Activated naive CD8-positive, alpha-beta T cell treated with anti-CD3 and anti-CD28 coated beads, Interleukin-2, amount 50 U/mL, for 24 hours (primary cell): ENCODE data around the gene C16orf96.
"Not testable (repeated sequence)": the region's sequence is repeated elsewhere in the genome, so short reads cannot be mapped to it uniquely, and the experiment has no call there.

Experiments used
- ATAC-seq: fragments of 150-1000 bp; cut with Tn5 transposase; one replicate; pipeline ENCODE4 v1.10.0; 2021
- DNase-seq: peaks from one replicate; pipeline ENCODE4 v3.0.0; 2021
- H3K27ac Mint-ChIP-seq: one replicate; pipeline ENCODE4 v1.8.0; 2021; ENCODE audit warnings: mild to moderate bottlenecking, mixed read lengths
- H3K27me3 Mint-ChIP-seq: one replicate; pipeline ENCODE4 v1.8.0; 2021; ENCODE audit warnings: mixed read lengths
- H3K36me3 Mint-ChIP-seq: one replicate; pipeline ENCODE4 v1.8.0; 2021; ENCODE audit warnings: low read depth, mixed read lengths
- H3K4me1 Mint-ChIP-seq: one replicate; pipeline ENCODE4 v1.8.0; 2021; ENCODE audit warnings: mixed read lengths
- H3K4me3 Mint-ChIP-seq: one replicate; pipeline ENCODE4 v1.8.0; 2021; ENCODE audit warnings: mild to moderate bottlenecking, moderate library complexity, mixed read lengths
- H3K9me3 Mint-ChIP-seq: one replicate; pipeline ENCODE4 v1.8.0; 2021; ENCODE audit warnings: mixed read lengths

The C16orf96 gene

GRCh38 chr16:4566144-4566543 is 10.0 kb downstream of the C16orf96 start:
- no peaks in the 10 kb centered on the region for H3K36me3 Mint-ChIP-seq
- no peaks in the 10 kb centered on the region for H3K9me3 Mint-ChIP-seq
- no peak overlapping the region for H3K4me3 Mint-ChIP-seq
- no peak overlapping the region for H3K27ac Mint-ChIP-seq
- no peak for ATAC-seq
- H3K4me1 Mint-ChIP-seq = no peaks in the 10 kb centered on the region
- no peaks in the 10 kb centered on the region for H3K27me3 Mint-ChIP-seq
- DNase-seq = no peak

GRCh38 chr16:4570086-4570485 is 13.9 kb downstream of the C16orf96 start:
- DNase-seq (no peak), ATAC-seq (no peak)
- Mint-ChIP-seq H3K27ac (no peak overlapping the region), H3K36me3 (no peaks in the 10 kb centered on the region), H3K4me1 (no peaks in the 10 kb centered on the region), H3K4me3 (no peak overlapping the region), H3K27me3 (no peaks in the 10 kb centered on the region), H3K9me3 (no peaks in the 10 kb centered on the region)

- Mint-ChIP-seq H3K27ac (no peak overlapping the region), H3K9me3 (no peaks in the 10 kb centered on the region), H3K4me1 (no peaks in the 10 kb centered on the region), H3K27me3 (no peaks in the 10 kb centered on the region), H3K4me3 (no peak overlapping the region), H3K36me3 (no peaks in the 10 kb centered on the region)
- DNase-seq (no peak), ATAC-seq (no peak)
These were observed 14.7 kb downstream of the C16orf96 start for GRCh38 chr16:4570688-4571321.

- Mint-ChIP-seq H3K27me3 (no peaks in the 10 kb centered on the region), H3K27ac (no peak overlapping the region), H3K36me3 (no peaks in the 10 kb centered on the region)
These were observed 16.6 kb downstream of the C16orf96 start for GRCh38 chr16:4572715-4573114.

GRCh38 chr16:4573926-4574325 is 17.8 kb downstream of the C16orf96 start:
- H3K27ac Mint-ChIP-seq, H3K36me3 Mint-ChIP-seq, H3K4me1 Mint-ChIP-seq, H3K9me3 Mint-ChIP-seq, DNase-seq, ATAC-seq, H3K27me3 Mint-ChIP-seq, H3K4me3 Mint-ChIP-seq: not testable (repeated sequence)

More at GRCh38 chr16:4572715-4573114, 16.6 kb downstream of the C16orf96 start:
- no peak for DNase-seq
- H3K9me3 Mint-ChIP-seq = no peaks in the 10 kb centered on the region
- no peaks in the 10 kb centered on the region for H3K4me1 Mint-ChIP-seq
- H3K4me3 Mint-ChIP-seq = no peak overlapping the region
- no peak for ATAC-seq

- Mint-ChIP-seq H3K27ac (no peak overlapping the region), H3K4me3 (no peak overlapping the region), H3K9me3 (no peaks in the 10 kb centered on the region), H3K4me1 (no peaks in the 10 kb centered on the region), H3K27me3 (no peaks in the 10 kb centered on the region), H3K36me3 (no peaks in the 10 kb centered on the region)
- DNase-seq = no peak
- peak; percentile 36 for ATAC-seq
These were observed 19.0 kb downstream of the C16orf96 start for GRCh38 chr16:4574919-4575705.

- Mint-ChIP-seq H3K9me3 (no peaks in the 10 kb centered on the region), H3K36me3 (no peaks in the 10 kb centered on the region), H3K27ac (no peak overlapping the region), H3K4me1 (no peaks in the 10 kb centered on the region), H3K27me3 (no peaks in the 10 kb centered on the region), H3K4me3 (no peak overlapping the region)
- ATAC-seq (no peak), DNase-seq (no peak)
These were observed 19.9 kb downstream of the C16orf96 start for GRCh38 chr16:4576008-4576407.

- DNase-seq = no peak
- H3K36me3 Mint-ChIP-seq = no peaks in the 10 kb centered on the region
- H3K27me3 Mint-ChIP-seq = no peaks in the 10 kb centered on the region
- H3K4me1 Mint-ChIP-seq = no peaks in the 10 kb centered on the region
- no peak for ATAC-seq
- no peaks in the 10 kb centered on the region for H3K9me3 Mint-ChIP-seq
- no peak overlapping the region for H3K27ac Mint-ChIP-seq
- H3K4me3 Mint-ChIP-seq = no peak overlapping the region
These were observed 22.9 kb downstream of the C16orf96 start for GRCh38 chr16:4578961-4579530.

- Mint-ChIP-seq H3K36me3 (no peaks in the 10 kb centered on the region), H3K9me3 (no peaks in the 10 kb centered on the region), H3K4me1 (no peaks in the 10 kb centered on the region), H3K4me3 (no peak overlapping the region), H3K27me3 (no peaks in the 10 kb centered on the region), H3K27ac (no peak overlapping the region)
- ATAC-seq (no peak), DNase-seq (no peak)
These were observed 24.1 kb downstream of the C16orf96 start for GRCh38 chr16:4580250-4580649.

GRCh38 chr16:4583906-4584305 is 27.8 kb downstream of the C16orf96 start:
- ATAC-seq (no peak), DNase-seq (no peak)
- H3K27me3 Mint-ChIP-seq = peaks cover 10% of the 10 kb centered on the region
- H3K27ac Mint-ChIP-seq = no peak overlapping the region
- no peaks in the 10 kb centered on the region for H3K4me1 Mint-ChIP-seq
- H3K4me3 Mint-ChIP-seq = no peak overlapping the region
- H3K9me3 Mint-ChIP-seq = no peaks in the 10 kb centered on the region
- no peaks in the 10 kb centered on the region for H3K36me3 Mint-ChIP-seq

- H3K36me3 Mint-ChIP-seq = no peaks in the 10 kb centered on the region
- no peak overlapping the region for H3K4me3 Mint-ChIP-seq
- no peaks in the 10 kb centered on the region for H3K9me3 Mint-ChIP-seq
- no peak overlapping the region for H3K27ac Mint-ChIP-seq
- DNase-seq (no peak), ATAC-seq (no peak)
- peaks cover 10% of the 10 kb centered on the region for H3K27me3 Mint-ChIP-seq
- H3K4me1 Mint-ChIP-seq = no peaks in the 10 kb centered on the region
These were observed 30.2 kb downstream of the C16orf96 start for GRCh38 chr16:4586291-4586690.

- DNase-seq (no peak), ATAC-seq (no peak)
- Mint-ChIP-seq H3K4me1 (no peaks in the 10 kb centered on the region), H3K9me3 (no peaks in the 10 kb centered on the region), H3K27me3 (peaks cover 10% of the 10 kb centered on the region), H3K4me3 (no peak overlapping the region), H3K36me3 (no peaks in the 10 kb centered on the region), H3K27ac (no peak overlapping the region)
These were observed 32.2 kb downstream of the C16orf96 start for GRCh38 chr16:4588386-4588785.

GRCh38 chr16:4588961-4589360 is 32.8 kb downstream of the C16orf96 start:
- Mint-ChIP-seq H3K9me3 (no peaks in the 10 kb centered on the region), H3K4me3 (no peak overlapping the region), H3K36me3 (no peaks in the 10 kb centered on the region), H3K27me3 (peaks cover 10% of the 10 kb centered on the region), H3K4me1 (no peaks in the 10 kb centered on the region), H3K27ac (no peak overlapping the region)
- DNase-seq = no peak
- ATAC-seq = no peak

GRCh38 chr16:4591191-4591590 is 35.1 kb downstream of the C16orf96 start:
- no peak overlapping the region for H3K4me3 Mint-ChIP-seq
- no peaks in the 10 kb centered on the region for H3K4me1 Mint-ChIP-seq
- H3K27me3 Mint-ChIP-seq = peaks cover 4% of the 10 kb centered on the region
- no peak overlapping the region for H3K27ac Mint-ChIP-seq
- DNase-seq (no peak), ATAC-seq (no peak)
- H3K36me3 Mint-ChIP-seq = no peaks in the 10 kb centered on the region
- H3K9me3 Mint-ChIP-seq = no peaks in the 10 kb centered on the region
